CD14-positive monocyte (primary cell): ENCODE measurements around the gene PNMA8C. TPM values are rescaled to one million over a fixed set of nuclear protein-coding genes. Genes with fewer than 3 reads are reported as not detected.
A peak's percentile ranks its signal among the peaks of the same experiment; 100 is the strongest.

Experiments used
- DNase-seq, 3 donors: peaks; one replicate each; pipeline ENCODE4 v3.0.0-alpha.2; 2011 to 2022
- H2AFZ ChIP-seq: 2 replicates; pipeline ENCODE4 v1.6.0; 2012; ENCODE audit warnings: mild to moderate bottlenecking, low read depth, low read length, inconsistent platforms; ENCODE audit not compliant: insufficient read depth, poor library complexity, severe bottlenecking
- H3K27ac ChIP-seq, 2 donors: 1 replicate in 1 of 2; 2 replicates in 1 of 2; pipeline ENCODE4 v1.5.1; 2012 to 2013; ENCODE audit warnings: low read length in 2 of 2, control low read depth in 1 of 2, inconsistent platforms in 1 of 2, low read depth in 1 of 2, mild to moderate bottlenecking in 1 of 2
- H3K27me3 ChIP-seq, 2 donors: one replicate each; pipeline versions ENCODE4 v1.6.0 to v1.6.1; 2011 to 2013; ENCODE audit warnings: low read length in 2 of 2; ENCODE audit not compliant: control insufficient read depth in 2 of 2, insufficient read depth in 2 of 2
- H3K36me3 ChIP-seq, 2 donors: replicated peaks in 1 of 2; 1 replicate in 1 of 2; 2 replicates in 1 of 2; pipeline versions ENCODE4 v1.5.1 to v1.6.1; 2012 to 2013; ENCODE audit warnings: low read length in 2 of 2, control low read depth in 1 of 2, inconsistent platforms in 1 of 2, mild to moderate bottlenecking in 1 of 2; ENCODE audit not compliant: insufficient read depth in 2 of 2, control insufficient read depth in 1 of 2
- H3K4me1 ChIP-seq, 2 donors: 1 replicate in 1 of 2; 2 replicates in 1 of 2; pipeline versions ENCODE4 v1.5.1 to v1.6.1; 2012 to 2013; ENCODE audit warnings: low read length in 2 of 2, control low read depth in 1 of 2, inconsistent platforms in 1 of 2, mild to moderate bottlenecking in 1 of 2, moderate library complexity in 1 of 2; ENCODE audit not compliant: insufficient read depth in 2 of 2, control insufficient read depth in 1 of 2
- H3K4me2 ChIP-seq: replicated peaks from 2 replicates; pipeline ENCODE3; 2012; ENCODE audit warnings: low read length, moderate library complexity, mild to moderate bottlenecking; ENCODE audit not compliant: poor library complexity, severe bottlenecking; ENCODE audit errors: extremely low read depth
- H3K4me3 ChIP-seq, 3 experiments: fragments of 200-600 bp in 1 of 3; sonication (generic) in 1 of 3; replicated peaks in 1 of 3; 1 replicate in 2 of 3; 2 replicates in 1 of 3; pipeline ENCODE4 v1.5.1; 2011 to 2013; ENCODE audit warnings: low read length in 3 of 3, mild to moderate bottlenecking in 3 of 3, control low read depth in 2 of 3, low read depth in 2 of 3, inconsistent platforms in 1 of 3, moderate library complexity in 1 of 3
- H3K79me2 ChIP-seq: 2 replicates; pipeline ENCODE4 v1.6.0; 2012; ENCODE audit warnings: mild to moderate bottlenecking, control low read depth, inconsistent platforms, low read length, moderate library complexity; ENCODE audit not compliant: insufficient read depth
- H3K9ac ChIP-seq: 2 replicates; pipeline ENCODE4 v1.6.0; 2017; ENCODE audit warnings: low read length, mild to moderate bottlenecking; ENCODE audit not compliant: insufficient read depth, poor library complexity, severe bottlenecking
- H3K9me3 ChIP-seq, 2 donors: replicated peaks in 1 of 2; 1 replicate in 1 of 2; 2 replicates in 1 of 2; pipeline versions ENCODE4 v1.5.1 to v1.6.1; 2012 to 2013; ENCODE audit warnings: low read length in 2 of 2, control low read depth in 1 of 2; ENCODE audit not compliant: control insufficient read depth in 1 of 2, insufficient read depth in 1 of 2
- H4K20me1 ChIP-seq: 2 replicates; pipeline ENCODE4 v1.6.0; 2012; ENCODE audit warnings: mild to moderate bottlenecking, low read length, control low read depth, moderate library complexity; ENCODE audit not compliant: insufficient read depth
- H3K27ac Mint-ChIP-seq, 7 donors: one replicate each; pipeline ENCODE4 v1.8.0; 2020; ENCODE audit warnings: mild to moderate bottlenecking in 7 of 7, mixed read lengths in 7 of 7, moderate library complexity in 6 of 7, inconsistent platforms in 2 of 7
- H3K27me3 Mint-ChIP-seq, 3 donors: one replicate each; pipeline ENCODE4 v1.8.0; 2021 to 2022; ENCODE audit warnings: low read depth in 3 of 3, mild to moderate bottlenecking in 3 of 3, mixed read lengths in 3 of 3, moderate library complexity in 3 of 3, inconsistent platforms in 1 of 3
- H3K36me3 Mint-ChIP-seq, 2 donors: one replicate each; pipeline ENCODE4 v1.8.0; 2020; ENCODE audit warnings: mixed read lengths in 2 of 2, inconsistent platforms in 1 of 2, mild to moderate bottlenecking in 1 of 2
- H3K4me1 Mint-ChIP-seq: one replicate; pipeline ENCODE4 v1.8.0; 2020; ENCODE audit warnings: mild to moderate bottlenecking, mixed read lengths
- H3K4me3 Mint-ChIP-seq, 2 donors: one replicate each; pipeline ENCODE4 v1.8.0; 2020; ENCODE audit warnings: mild to moderate bottlenecking in 2 of 2, mixed read lengths in 2 of 2, moderate library complexity in 1 of 2
- H3K9me3 Mint-ChIP-seq, 7 donors: one replicate each; pipeline ENCODE4 v1.8.0; 2020 to 2022; ENCODE audit warnings: mixed read lengths in 7 of 7, mild to moderate bottlenecking in 6 of 7, moderate library complexity in 6 of 7, inconsistent platforms in 2 of 7
- WGBS: methylation state at CpG from one replicate; pipeline ENCODE4 v1.1.5; 2013; ENCODE audit warnings: missing lambda C conversion rate; ENCODE audit not compliant: insufficient coverage; 5-methylcytosine and 5-hydroxymethylcytosine counted together
- intact Hi-C, 2 donors: fragments of 100-400 bp; cut with micrococcal nuclease; formaldehyde crosslinking; loops; one replicate each; pipeline versions ENCODE4 v1.15.0 to v1.15.1; 2023
- polyA plus RNA-seq, 3 donors: library from polyadenylated mRNA; depleted of rRNA in 1 of 3; unstranded in 2 of 3; stranded (reverse) in 1 of 3; fragments of 300-500 nt in 2 of 3; fragments of >200 nt in 1 of 3; fragmentation: Illumina TruSeq in 2 of 3; gene quantifications; 1 replicate in 2 of 3; 2 replicates in 1 of 3; pipeline ENCODE4 v1.2.3, GENCODE V29; 2012 to 2021
- TF ChIP-seq, protein P1 (sequence below): fragments of 200-600 bp; IDR thresholded peaks from one replicate; pipeline ENCODE4 v1.8.0; 2022; ENCODE audit warnings: antibody characterized with exemption, mild to moderate bottlenecking

Gene PNMA8C
- polyA plus RNA-seq, 3 donors: not detected

DNA sequence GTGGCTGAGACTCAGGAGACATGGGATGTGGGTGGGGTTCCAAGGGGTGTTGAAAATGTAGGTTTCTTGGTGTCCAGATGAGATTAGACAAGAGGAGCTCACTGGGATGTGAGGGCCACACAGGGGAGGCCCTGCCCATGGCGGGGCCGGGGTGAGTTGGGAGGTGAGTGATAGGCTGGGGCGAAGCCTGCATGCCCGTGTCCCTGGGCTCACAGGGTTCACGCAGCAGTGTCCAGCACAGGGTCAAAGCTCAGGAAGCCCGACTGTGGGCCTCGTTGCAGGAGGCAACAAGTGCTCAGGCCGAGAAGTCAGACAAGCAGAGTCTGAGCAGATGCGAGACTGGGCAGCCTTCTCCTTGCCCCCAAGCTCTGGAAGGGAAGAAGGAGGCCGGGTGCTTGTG, 42.6 kb downstream of the PNMA8C start:
- H3K9me3 ChIP-seq: no peaks in the 10 kb centered on the region
- intact Hi-C loops: no loop called here
- H3K27ac Mint-ChIP-seq: peak overlapping the region in 1 of 7 donors; percentile 69
- peaks cover 92 to 100% of the 10 kb centered on the region in 2 donors for H3K36me3 ChIP-seq
- H3K9ac ChIP-seq: no peak overlapping the region
- H2AFZ ChIP-seq: no peak overlapping the region
- no peak overlapping the region for H3K4me3 ChIP-seq
- no peaks in the 10 kb centered on the region for H3K4me1 ChIP-seq
- peaks cover 79 to 89% of the 10 kb centered on the region in 2 donors for H3K36me3 Mint-ChIP-seq
- H3K27me3 Mint-ChIP-seq: peaks cover 0 to 2% (median 1%) of the 10 kb centered on the region in 3 donors
- H3K79me2 ChIP-seq: no peaks in the 10 kb centered on the region
- no peaks in the 10 kb centered on the region for H4K20me1 ChIP-seq
- WGBS: 100% methylated on average over 8 of the region's 10 CpGs
- no peak for DNase-seq
- no peaks in the 10 kb centered on the region for H3K27me3 ChIP-seq
- TF ChIP-seq, protein P1, sequence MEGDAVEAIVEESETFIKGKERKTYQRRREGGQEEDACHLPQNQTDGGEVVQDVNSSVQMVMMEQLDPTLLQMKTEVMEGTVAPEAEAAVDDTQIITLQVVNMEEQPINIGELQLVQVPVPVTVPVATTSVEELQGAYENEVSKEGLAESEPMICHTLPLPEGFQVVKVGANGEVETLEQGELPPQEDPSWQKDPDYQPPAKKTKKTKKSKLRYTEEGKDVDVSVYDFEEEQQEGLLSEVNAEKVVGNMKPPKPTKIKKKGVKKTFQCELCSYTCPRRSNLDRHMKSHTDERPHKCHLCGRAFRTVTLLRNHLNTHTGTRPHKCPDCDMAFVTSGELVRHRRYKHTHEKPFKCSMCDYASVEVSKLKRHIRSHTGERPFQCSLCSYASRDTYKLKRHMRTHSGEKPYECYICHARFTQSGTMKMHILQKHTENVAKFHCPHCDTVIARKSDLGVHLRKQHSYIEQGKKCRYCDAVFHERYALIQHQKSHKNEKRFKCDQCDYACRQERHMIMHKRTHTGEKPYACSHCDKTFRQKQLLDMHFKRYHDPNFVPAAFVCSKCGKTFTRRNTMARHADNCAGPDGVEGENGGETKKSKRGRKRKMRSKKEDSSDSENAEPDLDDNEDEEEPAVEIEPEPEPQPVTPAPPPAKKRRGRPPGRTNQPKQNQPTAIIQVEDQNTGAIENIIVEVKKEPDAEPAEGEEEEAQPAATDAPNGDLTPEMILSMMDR: no peak
- H3K4me2 ChIP-seq: no peak overlapping the region
- H3K4me3 Mint-ChIP-seq: no peak overlapping the region
- peaks cover 0 to 3% (median 0%) of the 10 kb centered on the region in 7 donors for H3K9me3 Mint-ChIP-seq
- no peak overlapping the region for H3K27ac ChIP-seq
- no peaks in the 10 kb centered on the region for H3K4me1 Mint-ChIP-seq

DNA sequence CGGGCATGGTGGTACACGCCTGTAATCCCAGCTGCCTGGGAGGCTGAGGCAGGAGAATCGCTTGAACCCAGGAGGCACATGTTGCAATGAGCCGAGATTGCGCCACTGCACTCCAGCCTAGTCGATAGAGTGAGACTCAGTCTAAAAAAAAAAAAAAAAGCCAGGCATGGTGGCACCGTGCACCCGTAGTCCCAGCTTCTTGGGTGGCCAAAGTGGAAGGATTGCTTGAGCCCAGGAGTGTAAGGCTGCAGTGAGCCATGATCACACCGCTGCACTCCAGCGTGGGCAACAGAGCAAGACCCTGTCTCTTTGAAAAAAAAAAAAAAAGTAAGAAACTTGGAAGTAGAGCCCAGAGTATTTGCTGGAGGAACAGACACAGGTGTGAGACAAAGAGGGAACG, 43.1 kb downstream of the PNMA8C start:
- TF ChIP-seq, protein P1: no peak
- peaks cover 81 to 91% of the 10 kb centered on the region in 2 donors for H3K36me3 Mint-ChIP-seq
- intact Hi-C loops: no loop called here

More for the DNA sequence above, 43.1 kb downstream of the PNMA8C start:
- DNase-seq: no peak
- peak overlapping the region in 1 of 7 donors; percentile 69 for H3K27ac Mint-ChIP-seq
- Histone ChIP-seq H3K4me3 (no peak overlapping the region), H2AFZ (no peak overlapping the region), H3K79me2 (no peaks in the 10 kb centered on the region), H3K27me3 (no peaks in the 10 kb centered on the region), H3K9ac (no peak overlapping the region), H3K4me1 (no peaks in the 10 kb centered on the region), H3K27ac (no peak overlapping the region), H3K9me3 (no peaks in the 10 kb centered on the region), H4K20me1 (no peaks in the 10 kb centered on the region), H3K36me3 (peaks cover 90 to 100% of the 10 kb centered on the region in 2 donors), H3K4me2 (no peak overlapping the region)
- no peaks in the 10 kb centered on the region for H3K4me1 Mint-ChIP-seq
- H3K4me3 Mint-ChIP-seq: peak overlapping the region in 1 of 2 donors; percentile 41
- 74% methylated on average over 10 of the region's 11 CpGs for WGBS
- H3K9me3 Mint-ChIP-seq: peaks cover 0 to 3% (median 0%) of the 10 kb centered on the region in 7 donors
- peaks cover 0 to 2% (median 1%) of the 10 kb centered on the region in 3 donors for H3K27me3 Mint-ChIP-seq
